ENCODE results near the gene RHBDD1. TPM values are rescaled to one million over a fixed set of nuclear protein-coding genes. Genes with fewer than 3 reads are reported as not detected.

Gene RHBDD1
- total RNA-seq, 1 donor from 2014 or later, result 32.7 TPM

GRCh38 chr2:226882606-226883005 lies 46.8 kb downstream of the RHBDD1 start:
- TF ChIP-seq CTCF (IDR thresholded peaks at IDR 0.05; ENCODE audit: unreplicated experiment), result no peak
- peaks cover 3% of the 10 kb centered on the region for H3K9me3 Mint-ChIP-seq (ENCODE audit: low read depth)
- no peak overlapping the region for H3K27ac Mint-ChIP-seq
- no peaks in the 10 kb centered on the region for H3K27me3 Mint-ChIP-seq
- peaks cover 14% of the 10 kb centered on the region for H3K4me1 Mint-ChIP-seq (ENCODE audit: low read depth)
- DNase-seq (ENCODE audit: low spot score, unreplicated experiment), result no peak
- peaks cover 9% of the 10 kb centered on the region for H3K36me3 Mint-ChIP-seq (ENCODE audit: insufficient read depth)
- H3K4me3 Mint-ChIP-seq (ENCODE audit: low read depth), result no peak overlapping the region

- Mint-ChIP-seq H3K27me3 (no peaks in the 10 kb centered on the region), H3K4me3 (ENCODE audit: low read depth) (no peak overlapping the region), H3K4me1 (ENCODE audit: low read depth) (peaks cover 14% of the 10 kb centered on the region), H3K27ac (no peak overlapping the region), H3K36me3 (ENCODE audit: insufficient read depth) (peaks cover 9% of the 10 kb centered on the region), H3K9me3 (ENCODE audit: low read depth) (peaks cover 3% of the 10 kb centered on the region)
- no peak for TF ChIP-seq CTCF (IDR thresholded peaks at IDR 0.05; ENCODE audit: unreplicated experiment)
- DNase-seq (ENCODE audit: low spot score, unreplicated experiment), result no peak
Measured at GRCh38 chr2:226883296-226883795, 47.5 kb downstream of the RHBDD1 start.

- peaks cover 3% of the 10 kb centered on the region for H3K9me3 Mint-ChIP-seq (ENCODE audit: low read depth)
- H3K4me1 Mint-ChIP-seq (ENCODE audit: low read depth), result peaks cover 12% of the 10 kb centered on the region
- no peak overlapping the region for H3K4me3 Mint-ChIP-seq (ENCODE audit: low read depth)
- H3K27ac Mint-ChIP-seq, result no peak overlapping the region
- DNase-seq (ENCODE audit: low spot score, unreplicated experiment), result no peak
- peaks cover 7% of the 10 kb centered on the region for H3K36me3 Mint-ChIP-seq (ENCODE audit: insufficient read depth)
- no peaks in the 10 kb centered on the region for H3K27me3 Mint-ChIP-seq
- TF ChIP-seq CTCF (IDR thresholded peaks at IDR 0.05; ENCODE audit: unreplicated experiment), result no peak
Measured at GRCh38 chr2:226884166-226884565, 48.3 kb downstream of the RHBDD1 start.

GRCh38 chr2:226885769-226886435 lies 50.0 kb downstream of the RHBDD1 start:
- Mint-ChIP-seq H3K9me3 (ENCODE audit: low read depth) (peaks cover 3% of the 10 kb centered on the region), H3K4me1 (ENCODE audit: low read depth) (peaks cover 12% of the 10 kb centered on the region), H3K27me3 (no peaks in the 10 kb centered on the region), H3K36me3 (ENCODE audit: insufficient read depth) (peaks cover 4% of the 10 kb centered on the region), H3K27ac (no peak overlapping the region), H3K4me3 (ENCODE audit: low read depth) (no peak overlapping the region)
- no peak for DNase-seq (ENCODE audit: low spot score, unreplicated experiment)
- no peak for TF ChIP-seq CTCF (IDR thresholded peaks at IDR 0.05; ENCODE audit: unreplicated experiment)

GRCh38 chr2:226887940-226888339 lies 52.1 kb downstream of the RHBDD1 start:
- Mint-ChIP-seq H3K27me3 (no peaks in the 10 kb centered on the region), H3K4me1 (ENCODE audit: low read depth) (peaks cover 12% of the 10 kb centered on the region), H3K4me3 (ENCODE audit: low read depth) (no peak overlapping the region), H3K36me3 (ENCODE audit: insufficient read depth) (no peaks in the 10 kb centered on the region), H3K27ac (no peak overlapping the region), H3K9me3 (ENCODE audit: low read depth) (no peaks in the 10 kb centered on the region)
- no peak for DNase-seq (ENCODE audit: low spot score, unreplicated experiment)
- no peak for TF ChIP-seq CTCF (IDR thresholded peaks at IDR 0.05; ENCODE audit: unreplicated experiment)

Measured in progenitor cell of endocrine pancreas (in vitro differentiated cells).